IMR-90 (cell line): ENCODE measurements around the gene GLRX3. TPM values are rescaled to one million over a fixed set of nuclear protein-coding genes. Genes with fewer than 3 reads are reported as not detected.

Source experiments
- ATAC-seq: fragments of 200-7000 bp; cut with Tn5 transposase; 2 replicates; pipeline ENCODE4 v1.9.1; 2020; ENCODE audit warnings: low read depth, mild to moderate bottlenecking, moderate library complexity
- BruUV-seq: library from RNA; stranded (reverse); fragments of 400-500 nt; replicated peaks from 2 replicates; lab custom pipeline; 2021; lab: Mats Ljungman, UMichigan
- CTCF ChIA-PET: fragments of 300-600 bp; formaldehyde crosslinking; extraction: SDS; loops from one replicate; lab custom pipeline; 2021; ENCODE audit warnings: antibody characterized with exemption; lab: Yijun Ruan, JAX
- POLR2A ChIA-PET: fragments of 300-600 bp; sonication (Branson Sonifier 250); formaldehyde crosslinking; loops from one replicate; lab custom pipeline; 2022; ENCODE audit warnings: antibody characterized with exemption; ENCODE audit not compliant: unreplicated experiment; lab: Charles Lee
- DNase-seq: peaks from one replicate; pipeline ENCODE4 v3.0.0; 2013
- H2AFZ ChIP-seq: replicated peaks from 2 replicates; pipeline ENCODE3; 2013; ENCODE audit warnings: low read length, mild to moderate bottlenecking; ENCODE audit not compliant: poor library complexity
- H2AK5ac ChIP-seq: 2 replicates; pipeline ENCODE4 v1.6.1; 2013; ENCODE audit warnings: low read depth, low read length, inconsistent platforms
- H2AK9ac ChIP-seq: replicated peaks from 2 replicates; pipeline ENCODE3; 2013; ENCODE audit warnings: mild to moderate bottlenecking, low read depth, low read length, moderate library complexity; ENCODE audit not compliant: poor library complexity
- H2BK120ac ChIP-seq: 2 replicates; pipeline ENCODE4 v1.6.1; 2013; ENCODE audit warnings: low read depth, low read length, inconsistent platforms
- H2BK15ac ChIP-seq: 3 replicates; pipeline ENCODE4 v1.6.1; 2013; ENCODE audit warnings: low read depth, low read length, inconsistent platforms
- H2BK20ac ChIP-seq: 2 replicates; pipeline ENCODE4 v1.6.1; 2013; ENCODE audit warnings: low read depth, mild to moderate bottlenecking, inconsistent platforms, low read length, moderate library complexity
- H2BK5ac ChIP-seq: 2 replicates; pipeline ENCODE4 v1.6.1; 2013; ENCODE audit warnings: mild to moderate bottlenecking, low read depth, low read length, inconsistent platforms; ENCODE audit not compliant: poor library complexity, severe bottlenecking
- H3K14ac ChIP-seq: replicated peaks from 2 replicates; pipeline ENCODE4 v1.6.1; 2013; ENCODE audit warnings: low read depth, low read length, inconsistent platforms
- H3K18ac ChIP-seq: 2 replicates; pipeline ENCODE4 v1.6.1; 2013; ENCODE audit warnings: low read depth, low read length, control low read depth
- H3K23ac ChIP-seq: 2 replicates; pipeline ENCODE4 v1.6.1; 2013; ENCODE audit warnings: low read depth, low read length, inconsistent platforms
- H3K27ac ChIP-seq: 2 replicates; pipeline ENCODE4 v1.5.1; 2013; ENCODE audit warnings: mild to moderate bottlenecking, control low read depth, low read length; ENCODE audit not compliant: insufficient read depth
- H3K27me3 ChIP-seq: 2 replicates; pipeline ENCODE4 v1.6.1; 2013; ENCODE audit warnings: low read length; ENCODE audit not compliant: control insufficient read depth, insufficient read depth
- H3K36me3 ChIP-seq: 2 replicates; pipeline ENCODE4 v1.6.1; 2013; ENCODE audit warnings: low read length, mixed read lengths; ENCODE audit not compliant: control insufficient read depth, insufficient read depth
- H3K4ac ChIP-seq: 2 replicates; pipeline ENCODE4 v1.6.1; 2013; ENCODE audit warnings: low read depth, low read length, inconsistent platforms
- H3K4me1 ChIP-seq: 2 replicates; pipeline ENCODE4 v1.6.1; 2013; ENCODE audit warnings: low read length, mixed read lengths; ENCODE audit not compliant: control insufficient read depth, insufficient read depth
- H3K4me2 ChIP-seq: 2 replicates; pipeline ENCODE4 v1.6.1; 2013; ENCODE audit warnings: low read depth, mild to moderate bottlenecking, control low read depth, low read length, moderate library complexity
- H3K4me3 ChIP-seq: 2 replicates; pipeline ENCODE4 v1.5.1; 2013; ENCODE audit warnings: low read depth, mild to moderate bottlenecking, control low read depth, low read length, moderate library complexity; ENCODE audit not compliant: insufficient read depth
- H3K56ac ChIP-seq: 2 replicates; pipeline ENCODE4 v1.6.1; 2013; ENCODE audit warnings: low read length, inconsistent platforms; ENCODE audit not compliant: insufficient read depth; ENCODE audit errors: extremely low read depth
- H3K79me1 ChIP-seq, 2 experiments: 2 replicates each; pipeline ENCODE4 v1.6.1; 2013; ENCODE audit warnings: low read length in 2 of 2, inconsistent platforms in 1 of 2, low read depth in 1 of 2
- H3K9ac ChIP-seq: 2 replicates; pipeline ENCODE4 v1.6.1; 2013; ENCODE audit warnings: low read depth, low read length, control low read depth
- H3K9me1 ChIP-seq: 2 replicates; pipeline ENCODE4 v1.6.1; 2013; ENCODE audit warnings: low read length, inconsistent platforms; ENCODE audit not compliant: insufficient read depth
- H3K9me3 ChIP-seq: 2 replicates; pipeline ENCODE4 v1.6.1; 2013; ENCODE audit warnings: low read length; ENCODE audit not compliant: control insufficient read depth, insufficient read depth
- H4K20me1 ChIP-seq: 2 replicates; pipeline ENCODE4 v1.6.1; 2013; ENCODE audit warnings: low read length, inconsistent platforms; ENCODE audit not compliant: insufficient read depth
- H4K5ac ChIP-seq: 2 replicates; pipeline ENCODE4 v1.6.1; 2013; ENCODE audit warnings: mild to moderate bottlenecking, low read depth, low read length, control low read depth
- H4K8ac ChIP-seq, 2 experiments: 2 replicates each; pipeline ENCODE4 v1.6.1; 2013; ENCODE audit warnings: low read depth in 2 of 2, low read length in 2 of 2, control low read depth in 1 of 2, inconsistent platforms in 1 of 2
- H4K91ac ChIP-seq: 2 replicates; pipeline ENCODE4 v1.6.1; 2013; ENCODE audit warnings: low read depth, low read length, inconsistent platforms; ENCODE audit not compliant: insufficient read depth
- CEBPB ChIP-seq: IDR thresholded peaks from 2 replicates; pipeline ENCODE4 v1.6.1; 2012; ENCODE audit warnings: low read depth, low read length, improper control_type of control experiment
- CHD1 ChIP-seq: IDR thresholded peaks from 2 replicates; pipeline ENCODE4 v1.6.1; 2012; ENCODE audit warnings: low read depth, low read length, improper control_type of control experiment
- MAFK ChIP-seq: IDR thresholded peaks from 2 replicates; pipeline ENCODE4 v1.6.1; 2012; ENCODE audit warnings: low read depth, low read length, improper control_type of control experiment
- MAZ ChIP-seq: IDR thresholded peaks from 2 replicates; pipeline ENCODE4 v1.6.1; 2012; ENCODE audit warnings: low read depth, mild to moderate bottlenecking, low read length, improper control_type of control experiment, moderate library complexity, borderline replicate concordance
- MXI1 ChIP-seq: IDR thresholded peaks from 2 replicates; pipeline ENCODE4 v1.6.1; 2012; ENCODE audit warnings: low read depth, mild to moderate bottlenecking, low read length, moderate library complexity, borderline replicate concordance
- NFE2L2 ChIP-seq: fragments of 150-350 bp; IDR thresholded peaks from 2 replicates; pipeline ENCODE4 v1.6.1; 2016; ENCODE audit warnings: low read depth, mild to moderate bottlenecking, low read length
- POLR2A ChIP-seq: IDR thresholded peaks from 2 replicates; pipeline ENCODE4 v1.6.1; 2012; ENCODE audit warnings: mild to moderate bottlenecking, low read depth, low read length
- RAD21 ChIP-seq: IDR thresholded peaks from 2 replicates; pipeline ENCODE4 v1.6.1; 2012; ENCODE audit warnings: low read length, improper control_type of control experiment
- RCOR1 ChIP-seq: IDR thresholded peaks from 2 replicates; pipeline ENCODE4 v1.6.1; 2012; ENCODE audit warnings: mild to moderate bottlenecking, low read length, improper control_type of control experiment; ENCODE audit not compliant: insufficient replicate concordance
- RFX5 ChIP-seq: IDR thresholded peaks from 2 replicates; pipeline ENCODE4 v1.8.0; 2012; ENCODE audit warnings: low read depth, mild to moderate bottlenecking, low read length, moderate library complexity
- WGBS, 2 experiments: methylation state at CpG; one replicate each; pipeline versions ENCODE4 v1.1.5 to v1.1.7; 2013; ENCODE audit warnings: missing lambda C conversion rate in 2 of 2; ENCODE audit not compliant: insufficient read length in 1 of 2; ENCODE audit errors: extremely low coverage in 2 of 2; 5-methylcytosine and 5-hydroxymethylcytosine counted together
- dilution Hi-C: fragments of 300-500 bp; cut with HindIII; formaldehyde crosslinking; loops from one replicate; pipeline ENCODE4 v1.14.3; 2018; ENCODE audit warnings: low sequenced_read_pairs; ENCODE audit not compliant: unreplicated experiment
- in situ Hi-C: fragments of 300-500 bp; cut with MboI; formaldehyde crosslinking; loops from 3 replicates; pipeline ENCODE4 v1.14.3; 2019; ENCODE audit warnings: low sequenced_read_pairs, inconsistent platforms, mixed read lengths
- intact Hi-C: fragments of 100-400 bp; cut with micrococcal nuclease; formaldehyde crosslinking; loops from 2 replicates; pipeline ENCODE4 v1.10.0; 2022
- polyA plus RNA-seq, 3 experiments: library from polyadenylated mRNA; depleted of rRNA; stranded (reverse); fragments of >200 nt; gene quantifications; 2 replicates each; pipeline ENCODE4 v1.2.3, GENCODE V29; 2012; ENCODE audit warnings: low replicate concordance in 1 of 3
- total RNA-seq: library from RNA; depleted of rRNA; stranded (reverse); fragments of >200 nt; gene quantifications from 2 replicates; pipeline ENCODE4 v1.2.3, GENCODE V29; 2012
- TF ChIP-seq, protein P1 (sequence below): fragments of 150-350 bp; IDR thresholded peaks from 2 replicates; pipeline ENCODE4 v1.6.1; 2016; ENCODE audit warnings: low read depth, mild to moderate bottlenecking, low read length, moderate library complexity, borderline replicate concordance
- TF ChIP-seq, protein P2 (sequence below): conservative IDR thresholded peaks from 2 replicates; pipeline ENCODE4 v1.5.1; 2012; ENCODE audit warnings: mild to moderate bottlenecking, low read depth, low read length, improper control_type of control experiment
- TF ChIP-seq, protein P3 (sequence below): fragments of 150-350 bp; IDR thresholded peaks from 2 replicates; pipeline ENCODE4 v1.6.1; 2017; ENCODE audit warnings: mild to moderate bottlenecking, antibody characterized with exemption, low read length, low read depth

The GLRX3 gene
- total and polyA plus RNA-seq, 2 of the 4 experiments (the other 2 are of a cell fraction) = 78.7 to 81.7 TPM

DNA sequence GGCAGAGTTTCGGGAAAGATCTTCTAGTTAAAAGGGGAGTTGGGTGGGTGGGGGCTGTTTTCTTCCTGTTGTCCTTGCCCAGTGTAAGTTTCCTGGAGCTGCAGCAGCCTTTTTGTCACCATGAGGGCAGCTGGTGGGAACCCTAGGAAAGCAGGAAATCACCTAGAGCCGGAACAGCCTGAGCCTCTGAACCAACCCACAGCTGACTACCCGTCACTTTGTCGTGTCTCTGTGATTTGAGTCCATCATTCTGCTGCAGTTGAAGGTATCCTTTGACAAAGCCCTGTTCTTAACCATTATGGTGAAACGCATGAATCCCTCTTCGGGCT lies 24.4 kb upstream of the GLRX3 start (continued):
- TF ChIP-seq, protein P1, sequence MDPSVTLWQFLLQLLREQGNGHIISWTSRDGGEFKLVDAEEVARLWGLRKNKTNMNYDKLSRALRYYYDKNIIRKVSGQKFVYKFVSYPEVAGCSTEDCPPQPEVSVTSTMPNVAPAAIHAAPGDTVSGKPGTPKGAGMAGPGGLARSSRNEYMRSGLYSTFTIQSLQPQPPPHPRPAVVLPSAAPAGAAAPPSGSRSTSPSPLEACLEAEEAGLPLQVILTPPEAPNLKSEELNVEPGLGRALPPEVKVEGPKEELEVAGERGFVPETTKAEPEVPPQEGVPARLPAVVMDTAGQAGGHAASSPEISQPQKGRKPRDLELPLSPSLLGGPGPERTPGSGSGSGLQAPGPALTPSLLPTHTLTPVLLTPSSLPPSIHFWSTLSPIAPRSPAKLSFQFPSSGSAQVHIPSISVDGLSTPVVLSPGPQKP = no peak
- no peak for TF ChIP-seq POLR2A
- TF ChIP-seq CEBPB = no peak
- TF ChIP-seq MXI1 = no peak
- no peak for TF ChIP-seq MAFK
- TF ChIP-seq RCOR1 = no peak

DNA sequence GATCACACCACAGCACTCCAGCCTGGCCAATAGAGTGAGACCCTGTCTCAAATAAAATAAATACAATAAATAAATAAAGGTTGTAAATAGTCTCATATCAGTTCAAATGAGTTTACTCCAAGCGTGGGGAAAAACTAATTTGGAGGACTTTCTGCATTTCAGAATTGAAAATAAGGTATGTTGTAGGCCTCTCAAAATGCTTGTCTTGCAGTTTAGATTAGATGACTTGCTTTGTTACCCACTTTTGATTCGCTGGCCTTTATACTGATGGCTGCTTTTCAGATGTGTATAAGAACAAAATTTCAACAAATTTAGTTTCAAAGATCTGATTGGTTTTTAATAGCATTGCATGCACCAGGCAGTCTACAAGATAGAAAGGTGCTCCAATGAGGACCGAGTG lies 23.4 kb upstream of the GLRX3 start:
- no peak overlapping the region for H2BK15ac ChIP-seq
- no peak overlapping the region for H4K5ac ChIP-seq
- no CpG with 5 or more reads among the region's 3 CpGs for WGBS, 2 experiments
- ATAC-seq (no peak), DNase-seq (no peak)
- in situ Hi-C loops (no loop called here), intact Hi-C loops (loop anchor here (5.0 kb wide), 1 partner anchor 141 kb away; no protein-coding TSS in a partner anchor), dilution Hi-C loops (no loop called here)
- H3K9me1 ChIP-seq = peaks cover 6% of the 10 kb centered on the region
- no peak overlapping the region for H2BK5ac ChIP-seq
- H3K9ac ChIP-seq = no peak overlapping the region
- H4K8ac ChIP-seq = no peak overlapping the region
- ChIA-PET POLR2A (no interaction called here), CTCF (no interaction called here)
- H3K14ac ChIP-seq = no peak overlapping the region
- H3K56ac ChIP-seq = no peak overlapping the region
- peaks cover 7 to 33% of the 10 kb centered on the region in 2 experiments for H3K79me1 ChIP-seq
- H3K4ac ChIP-seq = no peak overlapping the region
- TF ChIP-seq CHD1 (no peak), RFX5 (no peak), NFE2L2 (no peak), RAD21 (no peak), MAZ (no peak)
- TF ChIP-seq, protein P2, sequence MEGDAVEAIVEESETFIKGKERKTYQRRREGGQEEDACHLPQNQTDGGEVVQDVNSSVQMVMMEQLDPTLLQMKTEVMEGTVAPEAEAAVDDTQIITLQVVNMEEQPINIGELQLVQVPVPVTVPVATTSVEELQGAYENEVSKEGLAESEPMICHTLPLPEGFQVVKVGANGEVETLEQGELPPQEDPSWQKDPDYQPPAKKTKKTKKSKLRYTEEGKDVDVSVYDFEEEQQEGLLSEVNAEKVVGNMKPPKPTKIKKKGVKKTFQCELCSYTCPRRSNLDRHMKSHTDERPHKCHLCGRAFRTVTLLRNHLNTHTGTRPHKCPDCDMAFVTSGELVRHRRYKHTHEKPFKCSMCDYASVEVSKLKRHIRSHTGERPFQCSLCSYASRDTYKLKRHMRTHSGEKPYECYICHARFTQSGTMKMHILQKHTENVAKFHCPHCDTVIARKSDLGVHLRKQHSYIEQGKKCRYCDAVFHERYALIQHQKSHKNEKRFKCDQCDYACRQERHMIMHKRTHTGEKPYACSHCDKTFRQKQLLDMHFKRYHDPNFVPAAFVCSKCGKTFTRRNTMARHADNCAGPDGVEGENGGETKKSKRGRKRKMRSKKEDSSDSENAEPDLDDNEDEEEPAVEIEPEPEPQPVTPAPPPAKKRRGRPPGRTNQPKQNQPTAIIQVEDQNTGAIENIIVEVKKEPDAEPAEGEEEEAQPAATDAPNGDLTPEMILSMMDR = no peak
- TF ChIP-seq, protein P3, sequence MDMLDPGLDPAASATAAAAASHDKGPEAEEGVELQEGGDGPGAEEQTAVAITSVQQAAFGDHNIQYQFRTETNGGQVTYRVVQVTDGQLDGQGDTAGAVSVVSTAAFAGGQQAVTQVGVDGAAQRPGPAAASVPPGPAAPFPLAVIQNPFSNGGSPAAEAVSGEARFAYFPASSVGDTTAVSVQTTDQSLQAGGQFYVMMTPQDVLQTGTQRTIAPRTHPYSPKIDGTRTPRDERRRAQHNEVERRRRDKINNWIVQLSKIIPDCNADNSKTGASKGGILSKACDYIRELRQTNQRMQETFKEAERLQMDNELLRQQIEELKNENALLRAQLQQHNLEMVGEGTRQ = no peak
- H3K23ac ChIP-seq = no peak overlapping the region
- no peaks in the 10 kb centered on the region for H4K20me1 ChIP-seq
- H3K4me2 ChIP-seq = no peak overlapping the region
- H2BK20ac ChIP-seq = no peak overlapping the region
- H3K9me3 ChIP-seq = no peaks in the 10 kb centered on the region
- H3K36me3 ChIP-seq = no peaks in the 10 kb centered on the region
- H3K18ac ChIP-seq = no peak overlapping the region
- no peak overlapping the region for H3K27ac ChIP-seq
- H3K27me3 ChIP-seq = no peaks in the 10 kb centered on the region
- no peak overlapping the region for H2BK120ac ChIP-seq
- no peak overlapping the region for H2AK9ac ChIP-seq
- no peak overlapping the region for H3K4me3 ChIP-seq
- no peak overlapping the region for H2AFZ ChIP-seq
- BruUV-seq = no TSS peak
- H4K91ac ChIP-seq = no peak overlapping the region
- H2AK5ac ChIP-seq = no peak overlapping the region
- H3K4me1 ChIP-seq = no peaks in the 10 kb centered on the region
